GM20431 (cell line): ENCODE results near the gene CECR2.
"Not testable (repeated sequence)": the region's sequence is repeated elsewhere in the genome, so short reads cannot be mapped to it uniquely, and the experiment has no call there.

Experiments used
- in situ Hi-C: fragments of 300-500 bp; cut with MseI, MboI; formaldehyde crosslinking; loops from one replicate; pipeline ENCODE4 v1.15.0; 2020; ENCODE audit warnings: low sequenced_read_pairs; ENCODE audit not compliant: unreplicated experiment

Gene CECR2

DNA sequence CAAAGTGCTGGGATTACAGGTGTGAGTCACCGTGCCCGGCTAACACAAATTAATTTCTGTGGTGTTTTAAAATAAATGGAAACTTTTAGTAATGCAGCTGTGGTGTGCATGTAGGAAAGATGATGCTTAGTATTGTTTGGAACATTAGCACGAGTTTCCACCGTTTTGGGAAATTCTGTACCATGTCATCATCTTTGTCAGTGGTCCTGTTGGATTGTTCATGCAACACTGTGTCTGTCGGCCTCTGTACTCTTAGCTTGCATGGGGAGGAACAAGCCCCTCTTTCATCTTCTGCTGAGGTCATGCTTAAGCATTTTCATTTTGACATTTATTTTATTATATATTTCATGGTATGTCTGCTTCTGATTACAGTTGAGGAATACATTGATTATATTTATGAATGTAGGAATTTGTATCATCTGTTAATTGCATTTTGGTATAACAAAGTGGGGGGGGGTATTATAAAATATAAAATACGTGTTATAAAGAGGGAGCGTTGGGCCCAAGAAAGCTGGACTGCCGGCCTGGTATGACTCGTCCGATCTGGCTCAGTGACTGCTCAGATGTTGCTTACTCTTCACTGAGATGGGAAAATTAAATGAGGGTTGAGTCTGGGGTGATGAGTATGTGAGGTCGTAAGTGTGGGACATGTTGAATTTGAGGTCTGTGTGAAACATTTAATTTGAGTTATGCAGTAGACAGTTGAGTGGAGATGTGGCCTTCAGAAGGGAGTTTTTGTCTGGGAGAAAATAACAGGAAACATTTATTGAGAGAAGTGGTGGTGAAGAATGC is 28.7 kb downstream of the CECR2 start:
- in situ Hi-C loops = no loop called here

- in situ Hi-C loops = no loop called here
Observed at GRCh38 chr22:17400305-17400704, 31.0 kb downstream of the CECR2 start.

DNA sequence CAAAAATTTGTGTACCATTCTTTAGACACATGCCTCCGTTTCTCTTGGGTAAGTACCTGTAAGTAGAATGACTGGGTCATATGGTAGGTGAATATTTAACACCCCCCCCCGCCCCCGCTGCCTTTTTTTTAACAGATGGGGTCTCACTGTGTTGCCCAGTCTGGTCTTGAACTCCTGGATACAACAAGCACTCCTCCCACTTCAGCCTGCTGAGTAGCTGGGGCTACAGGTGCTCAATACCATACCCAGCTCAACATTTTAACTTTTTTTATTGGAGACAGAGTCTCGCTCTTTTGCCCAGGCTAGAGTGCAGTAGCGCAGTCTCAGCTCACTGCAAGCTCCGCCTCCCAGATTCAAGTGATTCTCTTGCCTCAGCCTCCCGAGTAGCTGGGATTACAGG is 32.5 kb downstream of the CECR2 start:
- in situ Hi-C loops = no loop called here

DNA sequence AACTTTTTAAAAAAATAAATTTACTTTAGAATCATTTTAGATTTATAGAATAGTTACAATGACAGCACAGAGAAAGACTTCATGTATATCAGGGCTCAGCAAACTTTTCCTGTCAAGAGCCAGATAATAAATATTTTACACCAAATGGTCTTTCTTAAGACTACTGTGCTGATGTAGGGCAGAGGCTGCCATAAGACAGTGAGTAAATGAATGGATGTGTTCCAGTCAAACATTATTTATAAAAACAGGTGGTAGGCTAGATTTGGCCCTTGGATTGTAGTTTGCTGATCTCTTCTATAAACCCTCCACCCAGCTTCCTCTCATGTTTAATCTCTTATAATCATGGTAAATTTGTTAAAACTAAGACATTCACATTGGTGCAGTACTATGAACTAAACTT is 33.0 kb downstream of the CECR2 start:
- in situ Hi-C loops = no loop called here

GRCh38 chr22:17403906-17404305 is 34.6 kb downstream of the CECR2 start:
- in situ Hi-C loops = no loop called here

DNA sequence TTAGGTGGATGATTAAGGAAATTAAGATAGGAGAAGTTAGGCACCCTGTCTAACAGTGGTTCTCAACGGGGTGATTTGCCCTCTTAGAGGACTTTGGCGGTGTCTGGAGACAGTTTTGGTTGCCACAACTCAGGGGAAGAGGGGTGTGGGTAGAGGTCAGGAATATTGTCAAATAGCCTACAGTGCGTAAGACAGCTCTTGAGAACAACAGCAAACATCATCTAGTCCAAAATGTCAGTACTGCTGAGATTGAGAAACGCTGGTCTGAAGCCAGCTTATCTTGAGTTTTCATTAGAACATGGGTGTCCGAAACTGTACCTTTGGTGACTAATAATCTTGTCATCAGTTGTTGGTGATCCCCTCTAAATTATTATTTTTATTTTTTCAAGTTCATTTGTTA is 38.4 kb downstream of the CECR2 start:
- in situ Hi-C loops = no loop called here

GRCh38 chr22:17410576-17410975 is 41.3 kb downstream of the CECR2 start:
- in situ Hi-C loops = no loop called here

DNA sequence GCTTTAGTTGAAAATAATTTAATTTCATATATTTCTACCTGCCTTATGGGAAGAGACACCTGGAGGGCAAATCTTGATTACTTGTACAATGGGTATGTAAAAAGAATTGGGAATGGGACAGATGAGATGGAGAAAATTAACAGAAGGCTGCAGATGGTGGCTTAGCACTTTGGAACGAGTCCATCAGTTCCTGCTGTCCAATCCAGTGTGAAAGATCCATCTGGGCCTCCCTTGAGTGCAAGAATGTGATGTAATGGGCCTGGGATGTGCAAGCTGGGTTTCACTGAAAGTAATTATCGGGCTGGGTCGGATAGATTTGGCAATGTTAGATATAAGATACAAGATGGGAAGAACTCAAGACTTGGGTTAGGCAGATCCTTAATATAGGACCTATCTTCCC is 42.0 kb downstream of the CECR2 start:
- in situ Hi-C loops = no loop called here

GRCh38 chr22:17412232-17412631 is 43.0 kb downstream of the CECR2 start:
- in situ Hi-C loops = no loop called here

DNA sequence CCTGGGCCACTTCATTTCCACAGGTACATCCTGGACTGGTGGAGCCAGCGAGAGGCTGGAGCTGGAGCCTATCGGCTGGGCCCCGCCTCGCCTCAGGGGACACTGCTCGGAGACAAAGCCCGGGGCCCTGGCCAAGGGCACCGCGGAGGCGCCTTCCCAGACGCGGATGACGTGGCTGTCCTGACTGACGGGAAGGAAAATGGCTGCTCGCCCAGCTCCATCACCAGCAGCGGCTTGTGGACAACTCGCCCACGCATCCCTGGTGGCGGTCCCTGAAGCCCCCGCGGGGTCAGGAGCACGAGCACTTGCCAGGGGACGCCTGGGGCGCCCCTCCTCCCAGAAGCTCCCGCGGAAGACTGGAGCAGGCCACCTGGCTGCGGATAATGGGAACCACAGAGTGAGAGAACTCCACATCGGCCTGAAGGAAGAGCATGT is 49.6 kb downstream of the CECR2 start:
- in situ Hi-C loops = no loop called here

GRCh38 chr22:17419348-17419747 is 50.1 kb downstream of the CECR2 start:
- in situ Hi-C loops = no loop called here

GRCh38 chr22:17422736-17423343 is 53.6 kb downstream of the CECR2 start:
- in situ Hi-C loops = no loop called here

DNA sequence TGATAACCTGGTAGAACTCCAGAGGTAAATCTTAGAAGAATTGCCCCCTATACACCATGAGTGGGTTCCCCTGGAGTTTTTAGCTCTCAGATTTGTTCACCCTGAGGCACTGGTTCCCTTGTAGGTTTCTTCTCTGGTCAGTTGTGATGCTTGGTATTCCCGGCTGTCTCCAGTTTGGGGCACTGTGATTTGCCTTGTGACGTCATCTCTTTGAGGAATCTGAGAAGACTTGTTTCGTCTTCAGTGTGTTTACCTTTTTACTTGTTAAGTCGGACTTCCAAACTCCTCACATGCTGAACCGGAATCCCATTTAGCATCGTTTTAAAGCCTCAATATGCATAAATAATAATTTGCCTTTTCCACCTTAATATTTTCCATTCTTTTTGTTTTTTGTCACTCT is 54.4 kb downstream of the CECR2 start:
- in situ Hi-C loops = no loop called here

- in situ Hi-C loops = not testable (repeated sequence)
Observed at GRCh38 chr22:17427528-17427927, 58.3 kb downstream of the CECR2 start.

GRCh38 chr22:17429516-17429915 is 60.3 kb downstream of the CECR2 start:
- in situ Hi-C loops = no loop called here

DNA sequence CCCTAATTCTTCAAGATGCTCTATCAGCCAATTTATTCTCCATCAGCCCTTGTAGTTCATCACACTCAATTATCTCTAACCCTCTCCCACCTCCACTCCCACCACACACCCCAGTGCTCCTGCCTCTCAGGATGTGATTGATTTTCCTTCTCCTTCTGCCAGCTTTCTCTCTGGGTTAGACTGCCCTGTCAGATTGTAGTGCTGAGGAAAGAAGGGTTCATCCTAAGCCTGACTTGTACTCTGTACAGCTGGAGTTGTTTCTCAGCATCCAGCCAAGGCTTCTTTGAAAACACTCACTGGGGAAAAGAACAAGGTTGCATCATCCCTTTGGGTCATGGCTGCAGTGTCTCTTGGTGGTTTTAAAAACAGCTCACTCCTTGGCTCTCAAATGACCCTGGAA is 61.2 kb downstream of the CECR2 start:
- in situ Hi-C loops = no loop called here

- in situ Hi-C loops = no loop called here
Observed at GRCh38 chr22:17431179-17431578, 61.9 kb downstream of the CECR2 start.

DNA sequence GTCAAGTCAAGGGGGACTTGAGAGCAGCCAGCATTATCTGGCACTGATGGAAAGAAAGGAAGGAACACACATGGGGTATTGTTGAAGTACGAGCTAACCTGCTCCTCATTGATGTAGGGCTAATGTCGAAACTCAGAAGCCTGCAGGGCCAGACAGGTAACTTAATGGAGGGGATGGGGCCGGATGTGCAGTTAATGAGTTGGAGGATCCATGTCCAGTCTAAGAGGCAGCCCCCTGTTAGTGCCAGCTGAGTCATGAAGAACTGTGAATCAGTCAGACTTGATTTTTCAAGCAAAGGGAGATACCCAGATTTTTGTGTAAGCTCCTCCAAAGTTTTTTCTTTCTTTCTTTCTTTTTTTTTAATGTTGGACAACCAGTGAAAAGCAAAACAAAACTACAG is 65.6 kb downstream of the CECR2 start:
- in situ Hi-C loops = no loop called here

GRCh38 chr22:17435375-17435774 is 66.1 kb downstream of the CECR2 start:
- in situ Hi-C loops = no loop called here

GRCh38 chr22:17436382-17436980 is 67.2 kb downstream of the CECR2 start:
- in situ Hi-C loops = no loop called here

- in situ Hi-C loops = no loop called here
Observed at GRCh38 chr22:17436981-17437412, 67.7 kb downstream of the CECR2 start.
